ENCODE data around the gene DYRK1A. TPM values are rescaled to one million over a fixed set of nuclear protein-coding genes. Genes with fewer than 3 reads are reported as not detected.

Gene DYRK1A
- total RNA-seq, 1 experiment from 2014 or later, result 28.2 TPM

- H3K27me3 ChIP-seq, result no peaks in the 10 kb centered on the region
- no peak overlapping the region for H3K4me3 ChIP-seq
- no peak for DNase-seq
- H3K9me3 ChIP-seq, result no peaks in the 10 kb centered on the region
- H3K36me3 ChIP-seq, result peaks cover 12% of the 10 kb centered on the region
Observed at GRCh38 chr21:37468909-37469308, 102.3 kb downstream of the DYRK1A start.

- no peak for DNase-seq
- Histone ChIP-seq H3K4me3 (no peak overlapping the region), H3K27me3 (no peaks in the 10 kb centered on the region), H3K36me3 (peaks cover 12% of the 10 kb centered on the region), H3K9me3 (no peaks in the 10 kb centered on the region)
Observed at GRCh38 chr21:37469441-37469840, 102.9 kb downstream of the DYRK1A start.

GRCh38 chr21:37472581-37472980, 106.0 kb downstream of the DYRK1A start:
- Histone ChIP-seq H3K27me3 (no peaks in the 10 kb centered on the region), H3K9me3 (no peaks in the 10 kb centered on the region), H3K4me3 (no peak overlapping the region), H3K36me3 (peaks cover 18% of the 10 kb centered on the region)
- DNase-seq, result no peak

GRCh38 chr21:37473491-37473890, 106.9 kb downstream of the DYRK1A start:
- Histone ChIP-seq H3K4me3 (no peak overlapping the region), H3K9me3 (no peaks in the 10 kb centered on the region), H3K27me3 (no peaks in the 10 kb centered on the region), H3K36me3 (peaks cover 18% of the 10 kb centered on the region)
- DNase-seq, result no peak

- Histone ChIP-seq H3K9me3 (no peaks in the 10 kb centered on the region), H3K36me3 (peaks cover 18% of the 10 kb centered on the region), H3K27me3 (no peaks in the 10 kb centered on the region), H3K4me3 (no peak overlapping the region)
- no peak for DNase-seq
Observed at GRCh38 chr21:37474342-37474741, 107.8 kb downstream of the DYRK1A start.

GRCh38 chr21:37475186-37475868, 108.8 kb downstream of the DYRK1A start:
- no peak for DNase-seq
- Histone ChIP-seq H3K27me3 (no peaks in the 10 kb centered on the region), H3K4me3 (no peak overlapping the region)

GRCh38 chr21:37478794-37479193, 112.2 kb downstream of the DYRK1A start:
- DNase-seq, result no peak
- Histone ChIP-seq H3K4me3 (no peak overlapping the region), H3K27me3 (no peaks in the 10 kb centered on the region), H3K36me3 (peaks cover 24% of the 10 kb centered on the region), H3K9me3 (no peaks in the 10 kb centered on the region)

More at GRCh38 chr21:37475186-37475868, 108.8 kb downstream of the DYRK1A start:
- Histone ChIP-seq H3K9me3 (no peaks in the 10 kb centered on the region), H3K36me3 (peaks cover 20% of the 10 kb centered on the region)

GRCh38 chr21:37483776-37484175, 117.2 kb downstream of the DYRK1A start:
- peaks cover 22% of the 10 kb centered on the region for H3K36me3 ChIP-seq
- H3K4me3 ChIP-seq, result no peak overlapping the region
- no peak for DNase-seq
- no peaks in the 10 kb centered on the region for H3K27me3 ChIP-seq
- no peaks in the 10 kb centered on the region for H3K9me3 ChIP-seq

- no peak overlapping the region for H3K4me3 ChIP-seq
- peaks cover 30% of the 10 kb centered on the region for H3K36me3 ChIP-seq
- no peak for DNase-seq
- H3K9me3 ChIP-seq, result no peaks in the 10 kb centered on the region
- H3K27me3 ChIP-seq, result no peaks in the 10 kb centered on the region
Observed at GRCh38 chr21:37484535-37485474, 118.2 kb downstream of the DYRK1A start.

GRCh38 chr21:37489553-37489952, 123.0 kb downstream of the DYRK1A start:
- Histone ChIP-seq H3K4me3 (no peak overlapping the region), H3K36me3 (peaks cover 41% of the 10 kb centered on the region), H3K27me3 (no peaks in the 10 kb centered on the region), H3K9me3 (no peaks in the 10 kb centered on the region)
- DNase-seq, result no peak

GRCh38 chr21:37490084-37490483, 123.5 kb downstream of the DYRK1A start:
- Histone ChIP-seq H3K9me3 (no peaks in the 10 kb centered on the region), H3K4me3 (no peak overlapping the region), H3K27me3 (no peaks in the 10 kb centered on the region), H3K36me3 (peaks cover 41% of the 10 kb centered on the region)
- no peak for DNase-seq

- DNase-seq, result no peak
- no peak overlapping the region for H3K4me3 ChIP-seq
- no peaks in the 10 kb centered on the region for H3K27me3 ChIP-seq
- H3K9me3 ChIP-seq, result peaks cover 4% of the 10 kb centered on the region
- H3K36me3 ChIP-seq, result peaks cover 51% of the 10 kb centered on the region
Observed at GRCh38 chr21:37496972-37497371, 130.4 kb downstream of the DYRK1A start.

GRCh38 chr21:37498664-37499063, 132.1 kb downstream of the DYRK1A start:
- H3K9me3 ChIP-seq, result peaks cover 18% of the 10 kb centered on the region
- H3K36me3 ChIP-seq, result peaks cover 52% of the 10 kb centered on the region
- no peak overlapping the region for H3K4me3 ChIP-seq
- no peak for DNase-seq
- H3K27me3 ChIP-seq, result no peaks in the 10 kb centered on the region

GRCh38 chr21:37502947-37503346, 136.4 kb downstream of the DYRK1A start:
- Histone ChIP-seq H3K9me3 (peaks cover 18% of the 10 kb centered on the region), H3K36me3 (peaks cover 71% of the 10 kb centered on the region), H3K4me3 (no peak overlapping the region), H3K27me3 (no peaks in the 10 kb centered on the region)
- DNase-seq, result no peak

- peaks cover 68% of the 10 kb centered on the region for H3K36me3 ChIP-seq
- H3K4me3 ChIP-seq, result no peak overlapping the region
- no peak for DNase-seq
- H3K9me3 ChIP-seq, result peaks cover 18% of the 10 kb centered on the region
- no peaks in the 10 kb centered on the region for H3K27me3 ChIP-seq
Observed at GRCh38 chr21:37503848-37504467, 137.4 kb downstream of the DYRK1A start.

GRCh38 chr21:37505963-37506362, 139.4 kb downstream of the DYRK1A start:
- H3K36me3 ChIP-seq, result peaks cover 85% of the 10 kb centered on the region
- H3K9me3 ChIP-seq, result peaks cover 18% of the 10 kb centered on the region
- no peaks in the 10 kb centered on the region for H3K27me3 ChIP-seq
- H3K4me3 ChIP-seq, result no peak overlapping the region
- DNase-seq, result no peak

- no peaks in the 10 kb centered on the region for H3K27me3 ChIP-seq
- H3K9me3 ChIP-seq, result peaks cover 7% of the 10 kb centered on the region; the same call in 1 of the 2 replicates
- H3K4me3 ChIP-seq, result no peak overlapping the region
- H3K36me3 ChIP-seq, result peaks cover 85% of the 10 kb centered on the region
- no peak for DNase-seq
Observed at GRCh38 chr21:37507716-37508115, 141.1 kb downstream of the DYRK1A start.

Data from MG63 (cell line).